CD14-positive monocyte (primary cell): ENCODE data around the gene INPP5A. TPM values are rescaled to one million over a fixed set of nuclear protein-coding genes. Genes with fewer than 3 reads are reported as not detected.

Experiments
- DNase-seq, 3 donors: peaks; one replicate each; pipeline ENCODE4 v3.0.0-alpha.2; 2011 to 2022
- H2AFZ ChIP-seq: 2 replicates; pipeline ENCODE4 v1.6.0; 2012; ENCODE audit warnings: mild to moderate bottlenecking, low read depth, low read length, inconsistent platforms; ENCODE audit not compliant: insufficient read depth, poor library complexity, severe bottlenecking
- H3K27ac ChIP-seq, 2 donors: 1 replicate in 1 of 2; 2 replicates in 1 of 2; pipeline ENCODE4 v1.5.1; 2012 to 2013; ENCODE audit warnings: low read length in 2 of 2, control low read depth in 1 of 2, inconsistent platforms in 1 of 2, low read depth in 1 of 2, mild to moderate bottlenecking in 1 of 2
- H3K27me3 ChIP-seq, 2 donors: one replicate each; pipeline versions ENCODE4 v1.6.0 to v1.6.1; 2011 to 2013; ENCODE audit warnings: low read length in 2 of 2; ENCODE audit not compliant: control insufficient read depth in 2 of 2, insufficient read depth in 2 of 2
- H3K36me3 ChIP-seq, 2 donors: replicated peaks in 1 of 2; 1 replicate in 1 of 2; 2 replicates in 1 of 2; pipeline versions ENCODE4 v1.5.1 to v1.6.1; 2012 to 2013; ENCODE audit warnings: low read length in 2 of 2, control low read depth in 1 of 2, inconsistent platforms in 1 of 2, mild to moderate bottlenecking in 1 of 2; ENCODE audit not compliant: insufficient read depth in 2 of 2, control insufficient read depth in 1 of 2
- H3K4me1 ChIP-seq, 2 donors: 1 replicate in 1 of 2; 2 replicates in 1 of 2; pipeline versions ENCODE4 v1.5.1 to v1.6.1; 2012 to 2013; ENCODE audit warnings: low read length in 2 of 2, control low read depth in 1 of 2, inconsistent platforms in 1 of 2, mild to moderate bottlenecking in 1 of 2, moderate library complexity in 1 of 2; ENCODE audit not compliant: insufficient read depth in 2 of 2, control insufficient read depth in 1 of 2
- H3K4me2 ChIP-seq: replicated peaks from 2 replicates; pipeline ENCODE3; 2012; ENCODE audit warnings: low read length, moderate library complexity, mild to moderate bottlenecking; ENCODE audit not compliant: poor library complexity, severe bottlenecking; ENCODE audit errors: extremely low read depth
- H3K4me3 ChIP-seq, 3 experiments: fragments of 200-600 bp in 1 of 3; sonication (generic) in 1 of 3; replicated peaks in 1 of 3; 1 replicate in 2 of 3; 2 replicates in 1 of 3; pipeline ENCODE4 v1.5.1; 2011 to 2013; ENCODE audit warnings: low read length in 3 of 3, mild to moderate bottlenecking in 3 of 3, control low read depth in 2 of 3, low read depth in 2 of 3, inconsistent platforms in 1 of 3, moderate library complexity in 1 of 3
- H3K79me2 ChIP-seq: 2 replicates; pipeline ENCODE4 v1.6.0; 2012; ENCODE audit warnings: mild to moderate bottlenecking, control low read depth, inconsistent platforms, low read length, moderate library complexity; ENCODE audit not compliant: insufficient read depth
- H3K9ac ChIP-seq: 2 replicates; pipeline ENCODE4 v1.6.0; 2017; ENCODE audit warnings: low read length, mild to moderate bottlenecking; ENCODE audit not compliant: insufficient read depth, poor library complexity, severe bottlenecking
- H3K9me3 ChIP-seq, 2 donors: replicated peaks in 1 of 2; 1 replicate in 1 of 2; 2 replicates in 1 of 2; pipeline versions ENCODE4 v1.5.1 to v1.6.1; 2012 to 2013; ENCODE audit warnings: low read length in 2 of 2, control low read depth in 1 of 2; ENCODE audit not compliant: control insufficient read depth in 1 of 2, insufficient read depth in 1 of 2
- H4K20me1 ChIP-seq: 2 replicates; pipeline ENCODE4 v1.6.0; 2012; ENCODE audit warnings: mild to moderate bottlenecking, low read length, control low read depth, moderate library complexity; ENCODE audit not compliant: insufficient read depth
- H3K27ac Mint-ChIP-seq, 7 donors: one replicate each; pipeline ENCODE4 v1.8.0; 2020; ENCODE audit warnings: mild to moderate bottlenecking in 7 of 7, mixed read lengths in 7 of 7, moderate library complexity in 6 of 7, inconsistent platforms in 2 of 7
- H3K27me3 Mint-ChIP-seq, 3 donors: one replicate each; pipeline ENCODE4 v1.8.0; 2021 to 2022; ENCODE audit warnings: low read depth in 3 of 3, mild to moderate bottlenecking in 3 of 3, mixed read lengths in 3 of 3, moderate library complexity in 3 of 3, inconsistent platforms in 1 of 3
- H3K36me3 Mint-ChIP-seq, 2 donors: one replicate each; pipeline ENCODE4 v1.8.0; 2020; ENCODE audit warnings: mixed read lengths in 2 of 2, inconsistent platforms in 1 of 2, mild to moderate bottlenecking in 1 of 2
- H3K4me1 Mint-ChIP-seq: one replicate; pipeline ENCODE4 v1.8.0; 2020; ENCODE audit warnings: mild to moderate bottlenecking, mixed read lengths
- H3K4me3 Mint-ChIP-seq, 2 donors: one replicate each; pipeline ENCODE4 v1.8.0; 2020; ENCODE audit warnings: mild to moderate bottlenecking in 2 of 2, mixed read lengths in 2 of 2, moderate library complexity in 1 of 2
- H3K9me3 Mint-ChIP-seq, 7 donors: one replicate each; pipeline ENCODE4 v1.8.0; 2020 to 2022; ENCODE audit warnings: mixed read lengths in 7 of 7, mild to moderate bottlenecking in 6 of 7, moderate library complexity in 6 of 7, inconsistent platforms in 2 of 7
- WGBS: methylation state at CpG from one replicate; pipeline ENCODE4 v1.1.5; 2013; ENCODE audit warnings: missing lambda C conversion rate; ENCODE audit not compliant: insufficient coverage; 5-methylcytosine and 5-hydroxymethylcytosine counted together
- intact Hi-C, 2 donors: fragments of 100-400 bp; cut with micrococcal nuclease; formaldehyde crosslinking; loops; one replicate each; pipeline versions ENCODE4 v1.15.0 to v1.15.1; 2023
- polyA plus RNA-seq, 3 donors: library from polyadenylated mRNA; depleted of rRNA in 1 of 3; unstranded in 2 of 3; stranded (reverse) in 1 of 3; fragments of 300-500 nt in 2 of 3; fragments of >200 nt in 1 of 3; fragmentation: Illumina TruSeq in 2 of 3; gene quantifications; 1 replicate in 2 of 3; 2 replicates in 1 of 3; pipeline ENCODE4 v1.2.3, GENCODE V29; 2012 to 2021
- TF ChIP-seq, protein P1 (sequence below): fragments of 200-600 bp; IDR thresholded peaks from one replicate; pipeline ENCODE4 v1.8.0; 2022; ENCODE audit warnings: antibody characterized with exemption, mild to moderate bottlenecking

The INPP5A gene
- polyA plus RNA-seq, 3 donors, result 0.87 to 17.2 (median 2.9) TPM

DNA sequence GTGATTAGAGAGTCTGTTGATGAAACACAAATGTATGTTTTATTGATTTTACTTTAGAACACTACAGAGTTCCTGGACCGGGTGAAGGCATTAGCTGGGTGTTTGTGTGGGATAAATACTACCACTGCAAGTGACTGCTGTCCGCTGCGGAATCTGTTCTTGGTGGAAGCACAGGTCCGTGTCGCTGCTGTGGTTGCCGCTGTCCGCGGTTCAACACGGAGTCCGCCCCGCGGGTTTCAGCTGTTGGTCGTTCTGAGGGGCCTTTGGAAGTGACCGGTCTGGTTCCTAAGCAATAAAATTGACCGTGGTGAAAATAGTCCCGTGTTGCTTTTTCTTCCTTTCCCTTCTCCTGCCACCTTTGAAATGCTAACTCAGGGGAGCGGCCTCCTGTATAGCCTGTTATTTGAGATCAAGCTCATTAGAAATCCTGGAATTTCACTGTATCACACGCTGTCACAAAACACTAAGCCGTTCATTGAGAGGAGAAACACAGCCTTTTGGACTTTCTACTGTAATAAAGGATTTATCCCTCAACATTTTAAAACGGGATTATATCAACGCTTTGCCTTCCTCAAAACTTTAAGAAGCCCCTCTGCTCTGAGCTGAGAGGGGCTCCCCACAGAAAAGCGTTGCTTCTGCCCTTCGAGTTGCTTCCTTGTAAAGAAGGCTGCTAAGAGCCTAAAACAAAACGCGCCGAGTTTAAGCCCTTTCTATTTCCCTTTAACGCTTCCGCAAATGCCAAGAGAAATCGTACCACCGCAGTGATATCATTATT is 245.8 kb downstream of the INPP5A start:
- DNase-seq, result no peak
- Histone ChIP-seq H3K27me3 (peaks cover 9 to 31% of the 10 kb centered on the region in 2 donors), H3K9me3 (peaks cover 0 to 5% of the 10 kb centered on the region in 2 donors), H4K20me1 (peaks cover 5% of the 10 kb centered on the region), H3K27ac (no peak overlapping the region), H3K36me3 (peaks cover 38 to 43% of the 10 kb centered on the region in 2 donors), H3K4me1 (no peaks in the 10 kb centered on the region), H3K79me2 (no peaks in the 10 kb centered on the region), H3K4me2 (no peak overlapping the region), H3K9ac (no peak overlapping the region), H2AFZ (no peak overlapping the region), H3K4me3 (no peak overlapping the region)
- H3K9me3 Mint-ChIP-seq, result peaks cover 0 to 7% (median 5%) of the 10 kb centered on the region in 7 donors
- TF ChIP-seq, protein P1, sequence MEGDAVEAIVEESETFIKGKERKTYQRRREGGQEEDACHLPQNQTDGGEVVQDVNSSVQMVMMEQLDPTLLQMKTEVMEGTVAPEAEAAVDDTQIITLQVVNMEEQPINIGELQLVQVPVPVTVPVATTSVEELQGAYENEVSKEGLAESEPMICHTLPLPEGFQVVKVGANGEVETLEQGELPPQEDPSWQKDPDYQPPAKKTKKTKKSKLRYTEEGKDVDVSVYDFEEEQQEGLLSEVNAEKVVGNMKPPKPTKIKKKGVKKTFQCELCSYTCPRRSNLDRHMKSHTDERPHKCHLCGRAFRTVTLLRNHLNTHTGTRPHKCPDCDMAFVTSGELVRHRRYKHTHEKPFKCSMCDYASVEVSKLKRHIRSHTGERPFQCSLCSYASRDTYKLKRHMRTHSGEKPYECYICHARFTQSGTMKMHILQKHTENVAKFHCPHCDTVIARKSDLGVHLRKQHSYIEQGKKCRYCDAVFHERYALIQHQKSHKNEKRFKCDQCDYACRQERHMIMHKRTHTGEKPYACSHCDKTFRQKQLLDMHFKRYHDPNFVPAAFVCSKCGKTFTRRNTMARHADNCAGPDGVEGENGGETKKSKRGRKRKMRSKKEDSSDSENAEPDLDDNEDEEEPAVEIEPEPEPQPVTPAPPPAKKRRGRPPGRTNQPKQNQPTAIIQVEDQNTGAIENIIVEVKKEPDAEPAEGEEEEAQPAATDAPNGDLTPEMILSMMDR, result no peak
- WGBS, result 87% methylated on average over 19 of the region's 30 CpGs
- intact Hi-C loops, result no loop called here
- H3K4me3 Mint-ChIP-seq, result peak overlapping the region in 1 of 2 donors; percentile 66
- H3K27ac Mint-ChIP-seq, result peak overlapping the region in 2 of 7 donors; percentile 6 to 53
- H3K4me1 Mint-ChIP-seq, result peaks cover 4% of the 10 kb centered on the region
- H3K36me3 Mint-ChIP-seq, result peaks cover 44 to 48% of the 10 kb centered on the region in 2 donors
- H3K27me3 Mint-ChIP-seq, result peaks cover 31 to 54% (median 41%) of the 10 kb centered on the region in 3 donors

DNA sequence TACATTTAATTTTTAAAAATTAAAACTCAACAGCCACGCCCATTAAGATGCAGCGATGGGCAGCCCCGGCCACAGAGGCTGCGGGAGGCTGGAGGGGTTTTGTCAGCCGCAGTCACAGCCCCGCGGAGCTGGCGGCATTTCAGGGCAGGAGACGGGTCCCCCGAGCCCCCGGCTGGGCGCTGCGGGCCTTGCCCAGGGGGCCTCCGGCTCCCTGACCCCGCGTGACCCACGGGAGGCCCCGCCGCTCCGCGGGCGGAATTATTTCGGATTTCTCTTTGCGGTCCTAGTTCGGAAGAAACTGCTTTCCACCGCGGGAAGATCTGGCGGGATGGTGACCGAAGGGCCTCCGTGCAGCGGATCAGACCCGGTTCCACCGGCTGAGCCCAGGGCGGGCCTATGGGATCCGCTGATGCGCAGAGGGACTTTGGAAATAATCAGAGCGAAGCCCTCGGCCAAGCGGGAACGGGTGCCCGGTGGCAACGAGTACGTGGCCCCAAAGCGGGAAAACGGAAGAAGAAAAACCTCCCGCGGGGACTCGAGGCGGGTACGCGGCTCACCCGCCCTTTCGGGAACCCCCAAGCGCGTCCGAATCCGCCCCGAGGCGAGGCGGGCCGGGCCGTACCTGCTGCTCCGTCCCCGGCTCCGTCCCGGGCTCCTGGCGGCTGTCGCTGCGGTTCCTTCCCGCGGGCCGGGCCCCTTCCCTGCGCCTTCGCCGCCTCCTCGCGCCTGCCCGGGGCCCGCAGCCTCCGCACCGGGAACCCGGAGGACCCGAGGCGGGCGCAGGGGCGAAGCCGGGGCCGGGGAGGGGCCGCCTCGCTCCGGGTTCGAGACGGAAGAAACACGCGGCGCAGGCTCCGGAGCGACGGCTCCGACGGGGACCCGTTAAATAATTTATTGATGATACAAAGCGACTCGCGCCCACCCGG is 246.6 kb downstream of the INPP5A start:
- peaks cover 9 to 38% of the 10 kb centered on the region in 2 donors for H3K27me3 ChIP-seq
- H3K36me3 ChIP-seq, result peaks cover 29 to 34% of the 10 kb centered on the region in 2 donors
- no peaks in the 10 kb centered on the region for H3K4me1 ChIP-seq
- no peak overlapping the region for H3K27ac Mint-ChIP-seq
- peaks cover 0 to 7% (median 5%) of the 10 kb centered on the region in 7 donors for H3K9me3 Mint-ChIP-seq
- DNase-seq, result no peak
- H3K36me3 Mint-ChIP-seq, result peaks cover 38 to 42% of the 10 kb centered on the region in 2 donors
- 14% methylated on average over 100 of the region's 106 CpGs for WGBS
- TF ChIP-seq, protein P1, result no peak
- H3K4me1 Mint-ChIP-seq, result peaks cover 4% of the 10 kb centered on the region
- no peaks in the 10 kb centered on the region for H3K79me2 ChIP-seq
- H3K27me3 Mint-ChIP-seq, result peaks cover 38 to 62% (median 48%) of the 10 kb centered on the region in 3 donors
- no peak overlapping the region for H3K4me3 ChIP-seq
- no peak overlapping the region for H3K4me2 ChIP-seq
- H3K9me3 ChIP-seq, result peaks cover 0 to 5% of the 10 kb centered on the region in 2 donors
- H3K4me3 Mint-ChIP-seq, result peak overlapping the region in 1 of 2 donors; percentile 77
- H2AFZ ChIP-seq, result no peak overlapping the region
- peaks cover 5% of the 10 kb centered on the region for H4K20me1 ChIP-seq
- intact Hi-C loops, result no loop called here
- H3K9ac ChIP-seq, result no peak overlapping the region
- H3K27ac ChIP-seq, result no peak overlapping the region
